RWPE2 (cell line): ENCODE measurements around the gene BAHCC1.

Source experiments
- ATAC-seq: fragments of 200-7000 bp; cut with Tn5 transposase; 3 replicates; pipeline ENCODE4 v1.9.1; 2021; ENCODE audit warnings: low read depth
- DNase-seq: peaks from one replicate; pipeline ENCODE4 v3.0.0-alpha.2; 2020; ENCODE audit warnings: low spot score
- H3K27ac ChIP-seq: fragments of 450-650 bp; 2 replicates; pipeline ENCODE4 v1.5.1; 2017; ENCODE audit warnings: mild to moderate bottlenecking; ENCODE audit not compliant: poor library complexity, severe bottlenecking
- H3K27me3 ChIP-seq: fragments of 250-450 bp; sonication (Bioruptor Pico); 2 replicates; pipeline ENCODE4 v1.5.1; 2021; ENCODE audit warnings: mild to moderate bottlenecking, moderate library complexity; ENCODE audit not compliant: insufficient read depth, poor library complexity, severe bottlenecking
- H3K36me3 ChIP-seq: fragments of 250-450 bp; sonication (Bioruptor Pico); 2 replicates; pipeline ENCODE4 v1.5.1; 2020; ENCODE audit warnings: low read depth, mild to moderate bottlenecking, moderate library complexity
- H3K4me1 ChIP-seq: fragments of 250-450 bp; sonication (Bioruptor Pico); 2 replicates; pipeline ENCODE4 v1.5.1; 2021; ENCODE audit warnings: mild to moderate bottlenecking, moderate library complexity; ENCODE audit not compliant: insufficient read depth, poor library complexity, severe bottlenecking
- H3K4me3 ChIP-seq: fragments of 250-450 bp; sonication (Bioruptor Pico); 2 replicates; pipeline ENCODE4 v1.5.1; 2021; ENCODE audit warnings: mild to moderate bottlenecking, moderate library complexity; ENCODE audit not compliant: severe bottlenecking
- H3K9me3 ChIP-seq: fragments of 250-450 bp; sonication (Bioruptor Pico); 2 replicates; pipeline ENCODE4 v1.5.1; 2021; ENCODE audit warnings: mild to moderate bottlenecking, moderate library complexity; ENCODE audit not compliant: severe bottlenecking
- CTCF ChIP-seq: fragments of 450-650 bp; IDR thresholded peaks from one replicate; pipeline ENCODE4 v1.5.1; 2017; ENCODE audit warnings: mild to moderate bottlenecking, moderate library complexity; ENCODE audit not compliant: poor library complexity, severe bottlenecking

BAHCC1 gene

GRCh38 chr17:81387100-81388090 is 7.9 kb upstream of the BAHCC1 start:
- H3K4me3 ChIP-seq, result peak overlapping the region; percentile 48
- H3K27ac ChIP-seq, result peak overlapping the region; percentile 27
- no peak for TF ChIP-seq CTCF
- H3K9me3 ChIP-seq, result no peaks in the 10 kb centered on the region
- no peaks in the 10 kb centered on the region for H3K36me3 ChIP-seq
- no peaks in the 10 kb centered on the region for H3K27me3 ChIP-seq
- H3K4me1 ChIP-seq, result peaks cover under 1% of the 10 kb centered on the region
- ATAC-seq (peak; percentile 24; the same call in 2 of the 3 replicates), DNase-seq (no peak)

GRCh38 chr17:81388091-81388611 is 7.1 kb upstream of the BAHCC1 start:
- H3K4me3 ChIP-seq, result peak overlapping the region; percentile 48
- no peak for DNase-seq
- peaks cover 3% of the 10 kb centered on the region for H3K4me1 ChIP-seq
- H3K9me3 ChIP-seq, result no peaks in the 10 kb centered on the region
- ATAC-seq, result no peak; the same call in 2 of the 3 replicates
- no peaks in the 10 kb centered on the region for H3K27me3 ChIP-seq
- H3K27ac ChIP-seq, result no peak overlapping the region
- H3K36me3 ChIP-seq, result no peaks in the 10 kb centered on the region
- no peak for TF ChIP-seq CTCF

GRCh38 chr17:81388612-81389367 is 6.5 kb upstream of the BAHCC1 start:
- no peaks in the 10 kb centered on the region for H3K27me3 ChIP-seq
- H3K36me3 ChIP-seq, result no peaks in the 10 kb centered on the region
- TF ChIP-seq CTCF, result no peak
- DNase-seq (no peak), ATAC-seq (no peak; the same call in 2 of the 3 replicates)
- no peak overlapping the region for H3K4me3 ChIP-seq
- H3K9me3 ChIP-seq, result no peaks in the 10 kb centered on the region
- peaks cover 3% of the 10 kb centered on the region for H3K4me1 ChIP-seq
- H3K27ac ChIP-seq, result no peak overlapping the region

- no peak for DNase-seq
- Histone ChIP-seq H3K27ac (no peak overlapping the region), H3K36me3 (no peaks in the 10 kb centered on the region), H3K9me3 (no peaks in the 10 kb centered on the region), H3K4me3 (no peak overlapping the region), H3K27me3 (no peaks in the 10 kb centered on the region), H3K4me1 (peaks cover 8% of the 10 kb centered on the region)
- no peak for ATAC-seq
- TF ChIP-seq CTCF, result no peak
These were observed 5.7 kb upstream of the BAHCC1 start for GRCh38 chr17:81389585-81389984.
